Hematopoietic multipotent progenitor cell treated with erythropoietin and hydrocortisone succinate and interleukin-3 and kit ligand, for 8 days (in vitro differentiated cells): ENCODE data around the gene KRTAP1-3.
"Not testable (repeated sequence)": the region's sequence is repeated elsewhere in the genome, so short reads cannot be mapped to it uniquely, and the experiment has no call there.

Experiments
- DNase-seq: peaks from one replicate; pipeline ENCODE4 v3.0.0-alpha.2; 2015

KRTAP1-3 gene

GRCh38 chr17:41008811-41009210 lies 25.9 kb downstream of the KRTAP1-3 start, which contains the start of gene KRTAP3-1:
KRTAP3-1 (minus strand) TSS chr17:41009128; CDS start chr17:41009074, 54 bp downstream.
- DNase-seq: no peak

GRCh38 chr17:41004397-41004796 lies 30.3 kb downstream of the KRTAP1-3 start:
- DNase-seq: no peak

GRCh38 chr17:41003926-41004325 lies 30.7 kb downstream of the KRTAP1-3 start:
- no peak for DNase-seq

GRCh38 chr17:41002814-41003213 lies 31.9 kb downstream of the KRTAP1-3 start:
- DNase-seq: no peak

GRCh38 chr17:41001795-41002194 lies 32.9 kb downstream of the KRTAP1-3 start:
- no peak for DNase-seq

GRCh38 chr17:40999563-40999962 lies 35.1 kb downstream of the KRTAP1-3 start, which contains the start of gene KRTAP3-2:
KRTAP3-2 (minus strand) TSS chr17:40999906; CDS start chr17:40999853, 53 bp downstream.
- DNase-seq: not testable (repeated sequence)

GRCh38 chr17:40997361-40997760 lies 37.3 kb downstream of the KRTAP1-3 start:
- DNase-seq: no peak

GRCh38 chr17:40996829-40997228 lies 37.8 kb downstream of the KRTAP1-3 start:
- no peak for DNase-seq

GRCh38 chr17:40995116-40995515 lies 39.6 kb downstream of the KRTAP1-3 start:
- no peak for DNase-seq

- DNase-seq: no peak
Observed at GRCh38 chr17:40993839-40994238, 40.8 kb downstream of the KRTAP1-3 start, which contains the start of gene KRTAP3-3. KRTAP3-3 (minus strand) TSS chr17:40994164; CDS start chr17:40994097, 67 bp downstream.

GRCh38 chr17:40993084-40993483 lies 41.6 kb downstream of the KRTAP1-3 start:
- DNase-seq: no peak

GRCh38 chr17:40992666-40993065 lies 42.0 kb downstream of the KRTAP1-3 start:
- no peak for DNase-seq

- no peak for DNase-seq
Observed at GRCh38 chr17:40986920-40987319, 47.8 kb downstream of the KRTAP1-3 start.

GRCh38 chr17:40984226-40984625 lies 50.4 kb downstream of the KRTAP1-3 start, which contains the start of gene KRT40:
KRT40 (minus strand) TSS chr17:40984326; CDS start chr17:40984273, 53 bp downstream.
- no peak for DNase-seq
